HepG2 (cell line): ENCODE data around the gene CHST14. TPM values are rescaled to one million over a fixed set of nuclear protein-coding genes. Genes with fewer than 3 reads are reported as not detected.

ENCODE experiments used
- ELF3 ChIP-seq: IDR thresholded peaks from 2 replicates; pipeline ENCODE4 v1.6.1; 2016; ENCODE audit warnings: missing genetic modification reagents, missing compliant biosample characterization
- HNF4G ChIP-seq, 2 experiments: sonication (generic) in 1 of 2; formaldehyde crosslinking in 1 of 2; IDR thresholded peaks; 2 replicates each; pipeline versions ENCODE4 v1.4.0 to v1.6.1; 2011 to 2020; ENCODE audit warnings: borderline replicate concordance in 2 of 2, low read depth in 2 of 2, mild to moderate bottlenecking in 2 of 2, low read length in 1 of 2, missing genetic modification reagents in 1 of 2, moderate library complexity in 1 of 2
- JUNB ChIP-seq: sonication (generic); formaldehyde crosslinking; IDR thresholded peaks from 2 replicates; pipeline ENCODE4 v1.8.0; 2022; ENCODE audit warnings: missing genetic modification reagents, mild to moderate bottlenecking, borderline replicate concordance
- NONO ChIP-seq, 2 experiments: fragments of 450-650 bp in 1 of 2; sonication (generic) in 1 of 2; formaldehyde crosslinking in 1 of 2; IDR thresholded peaks in 1 of 2; conservative IDR thresholded peaks in 1 of 2; 2 replicates each; pipeline versions ENCODE4 v1.6.1 to v1.8.0; 2017 to 2022; ENCODE audit warnings: mild to moderate bottlenecking in 1 of 2, missing genetic modification reagents in 1 of 2, moderate library complexity in 1 of 2
- PHB2 ChIP-seq: fragments of 450-650 bp; IDR thresholded peaks from 2 replicates; pipeline ENCODE4 v1.6.1; 2018; ENCODE audit not compliant: partially characterized antibody
- POLR2AphosphoS2 ChIP-seq: IDR thresholded peaks from 2 replicates; pipeline ENCODE4 v1.6.1; 2011; ENCODE audit warnings: low read depth, low read length, improper control_type of control experiment
- SMC3 ChIP-seq: IDR thresholded peaks from 2 replicates; pipeline ENCODE4 v1.6.1; 2011; ENCODE audit warnings: low read length, improper control_type of control experiment
- TP53 ChIP-seq: sonication (generic); formaldehyde crosslinking; conservative IDR thresholded peaks from 2 replicates; pipeline ENCODE4 v1.4.0; 2020; ENCODE audit warnings: missing genetic modification reagents
- TRIM24 ChIP-seq: sonication (generic); formaldehyde crosslinking; IDR thresholded peaks from 2 replicates; pipeline ENCODE4 v1.8.0; 2022; ENCODE audit warnings: mild to moderate bottlenecking, missing genetic modification reagents
- TSC22D2 ChIP-seq: sonication (generic); formaldehyde crosslinking; IDR thresholded peaks from 2 replicates; pipeline ENCODE4 v1.5.1; 2020; ENCODE audit warnings: missing genetic modification reagents, mild to moderate bottlenecking, borderline replicate concordance
- XBP1 ChIP-seq: sonication (generic); formaldehyde crosslinking; IDR thresholded peaks from 2 replicates; pipeline ENCODE4 v1.5.0; 2020; ENCODE audit warnings: missing genetic modification reagents
- ZKSCAN5 ChIP-seq: sonication (generic); formaldehyde crosslinking; IDR thresholded peaks from 2 replicates; pipeline ENCODE4 v1.5.1; 2020; ENCODE audit warnings: mild to moderate bottlenecking, missing genetic modification reagents
- ZNF24 ChIP-seq: fragments of 450-650 bp; IDR thresholded peaks from 2 replicates; pipeline ENCODE4 v1.6.1; 2017; ENCODE audit warnings: antibody characterized with exemption, mild to moderate bottlenecking
- ZNF333 ChIP-seq: sonication (generic); formaldehyde crosslinking; IDR thresholded peaks from 2 replicates; pipeline ENCODE4 v1.4.0; 2020; ENCODE audit warnings: mild to moderate bottlenecking, missing genetic modification reagents, borderline replicate concordance
- ZNF605 ChIP-seq: sonication (generic); formaldehyde crosslinking; IDR thresholded peaks from 2 replicates; pipeline ENCODE4 v1.8.0; 2022; ENCODE audit warnings: mild to moderate bottlenecking, missing genetic modification reagents
- ZNF773 ChIP-seq: sonication (generic); formaldehyde crosslinking; IDR thresholded peaks from 2 replicates; pipeline ENCODE4 v1.4.0; 2020; ENCODE audit warnings: missing genetic modification reagents, borderline replicate concordance
- ZNF780A ChIP-seq: sonication (generic); formaldehyde crosslinking; IDR thresholded peaks from 2 replicates; pipeline ENCODE4 v1.8.0; 2022; ENCODE audit warnings: mild to moderate bottlenecking, missing genetic modification reagents, moderate library complexity
- polyA plus RNA-seq, 8 experiments: library from polyadenylated mRNA; depleted of rRNA in 3 of 8; stranded (reverse) in 7 of 8; unstranded in 1 of 8; fragments of >200 nt; fragmentation: Illumina TruSeq in 4 of 8; extraction: Trizol in 4 of 8; gene quantifications; 2 replicates each; pipeline versions ENCODE4 v1.2.1 to v1.2.3, GENCODE V29; 2011 to 2016; ENCODE audit warnings: low read depth in 4 of 8, missing spikeins in 1 of 8, mixed read lengths in 1 of 8; ENCODE audit not compliant: insufficient read depth in 1 of 8
- total RNA-seq, 5 experiments: library from RNA; depleted of rRNA; stranded (reverse); fragments of >200 nt; fragmentation: Illumina TruSeq; extraction: Trizol; gene quantifications; 2 replicates each; pipeline ENCODE4 v1.2.3, GENCODE V29; 2016; ENCODE audit warnings: low read depth in 1 of 5
- TF ChIP-seq, protein P1 (sequence below): sonication (generic); formaldehyde crosslinking; IDR thresholded peaks from 2 replicates; pipeline ENCODE4 v1.9.0; 2021; ENCODE audit warnings: missing genetic modification reagents, borderline replicate concordance
- TF ChIP-seq, protein P2 (sequence below): sonication (generic); formaldehyde crosslinking; IDR thresholded peaks from 2 replicates; pipeline ENCODE4 v1.4.0; 2020; ENCODE audit warnings: mild to moderate bottlenecking, missing genetic modification reagents
- TF ChIP-seq, protein P3 (sequence below): sonication (generic); formaldehyde crosslinking; IDR thresholded peaks from 2 replicates; pipeline ENCODE4 v1.4.0; 2020; ENCODE audit warnings: low read depth, mild to moderate bottlenecking, missing genetic modification reagents

CHST14 gene
- total and polyA plus RNA-seq, 2 of the 13 experiments (the other 11 are each of a cell fraction or from before 2014, with no cell fraction given) = 8.9 to 12.4 TPM

DNA sequence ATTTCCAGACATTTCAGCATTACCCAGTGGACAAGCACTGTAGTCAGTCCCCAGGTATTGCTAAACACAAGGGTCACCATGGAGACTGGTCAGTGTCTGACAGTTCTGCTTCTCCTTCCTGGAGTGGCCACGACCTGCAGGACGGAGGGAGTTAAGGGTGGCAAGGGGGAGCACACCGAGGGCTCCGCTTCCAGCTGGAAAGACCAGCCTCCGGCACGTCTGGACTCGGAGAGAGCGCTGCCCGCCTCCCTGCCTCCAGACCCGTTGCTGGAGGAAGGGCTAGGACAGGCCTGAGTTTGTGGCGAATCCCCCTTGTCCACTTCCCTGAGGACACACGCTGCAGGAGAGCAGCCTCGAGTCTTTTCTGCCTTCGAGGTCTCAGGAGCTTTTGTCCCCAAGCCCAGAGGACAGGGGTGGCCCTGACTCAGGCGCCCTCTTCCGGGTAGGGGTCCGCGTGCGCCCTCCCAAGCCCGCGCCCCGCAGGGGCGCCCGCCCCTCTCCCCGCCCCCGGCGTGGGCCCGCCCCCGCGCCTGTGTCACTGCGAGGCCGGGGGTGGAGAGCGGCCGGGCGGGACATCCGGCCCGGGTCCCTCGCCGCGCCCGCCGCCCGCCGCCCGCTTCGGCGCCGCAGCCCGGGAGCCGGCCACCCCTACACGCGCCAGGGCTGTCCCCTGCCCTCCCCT lies at the start of gene CHST14 (continued):
- TF ChIP-seq, protein P1, sequence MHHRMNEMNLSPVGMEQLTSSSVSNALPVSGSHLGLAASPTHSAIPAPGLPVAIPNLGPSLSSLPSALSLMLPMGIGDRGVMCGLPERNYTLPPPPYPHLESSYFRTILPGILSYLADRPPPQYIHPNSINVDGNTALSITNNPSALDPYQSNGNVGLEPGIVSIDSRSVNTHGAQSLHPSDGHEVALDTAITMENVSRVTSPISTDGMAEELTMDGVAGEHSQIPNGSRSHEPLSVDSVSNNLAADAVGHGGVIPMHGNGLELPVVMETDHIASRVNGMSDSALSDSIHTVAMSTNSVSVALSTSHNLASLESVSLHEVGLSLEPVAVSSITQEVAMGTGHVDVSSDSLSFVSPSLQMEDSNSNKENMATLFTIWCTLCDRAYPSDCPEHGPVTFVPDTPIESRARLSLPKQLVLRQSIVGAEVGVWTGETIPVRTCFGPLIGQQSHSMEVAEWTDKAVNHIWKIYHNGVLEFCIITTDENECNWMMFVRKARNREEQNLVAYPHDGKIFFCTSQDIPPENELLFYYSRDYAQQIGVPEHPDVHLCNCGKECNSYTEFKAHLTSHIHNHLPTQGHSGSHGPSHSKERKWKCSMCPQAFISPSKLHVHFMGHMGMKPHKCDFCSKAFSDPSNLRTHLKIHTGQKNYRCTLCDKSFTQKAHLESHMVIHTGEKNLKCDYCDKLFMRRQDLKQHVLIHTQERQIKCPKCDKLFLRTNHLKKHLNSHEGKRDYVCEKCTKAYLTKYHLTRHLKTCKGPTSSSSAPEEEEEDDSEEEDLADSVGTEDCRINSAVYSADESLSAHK (CRISPR knock-in tag) = no peak
- no peak for TF ChIP-seq JUNB (CRISPR knock-in tag)
- no peak; the same call in 1 of the 2 replicates for TF ChIP-seq ZNF780A (CRISPR knock-in tag)
- TF ChIP-seq ZKSCAN5 (CRISPR knock-in tag) = no peak
- no peak for TF ChIP-seq PHB2
- no peak for TF ChIP-seq ZNF24
- TF ChIP-seq TRIM24 (CRISPR knock-in tag) = no peak
- no peak for TF ChIP-seq POLR2AphosphoS2
- no peak; the same call in 1 of the 2 replicates for TF ChIP-seq ZNF333 (CRISPR knock-in tag)
- peak; percentile 51 for TF ChIP-seq ELF3 (CRISPR knock-in tag)
- TF ChIP-seq, protein P2, sequence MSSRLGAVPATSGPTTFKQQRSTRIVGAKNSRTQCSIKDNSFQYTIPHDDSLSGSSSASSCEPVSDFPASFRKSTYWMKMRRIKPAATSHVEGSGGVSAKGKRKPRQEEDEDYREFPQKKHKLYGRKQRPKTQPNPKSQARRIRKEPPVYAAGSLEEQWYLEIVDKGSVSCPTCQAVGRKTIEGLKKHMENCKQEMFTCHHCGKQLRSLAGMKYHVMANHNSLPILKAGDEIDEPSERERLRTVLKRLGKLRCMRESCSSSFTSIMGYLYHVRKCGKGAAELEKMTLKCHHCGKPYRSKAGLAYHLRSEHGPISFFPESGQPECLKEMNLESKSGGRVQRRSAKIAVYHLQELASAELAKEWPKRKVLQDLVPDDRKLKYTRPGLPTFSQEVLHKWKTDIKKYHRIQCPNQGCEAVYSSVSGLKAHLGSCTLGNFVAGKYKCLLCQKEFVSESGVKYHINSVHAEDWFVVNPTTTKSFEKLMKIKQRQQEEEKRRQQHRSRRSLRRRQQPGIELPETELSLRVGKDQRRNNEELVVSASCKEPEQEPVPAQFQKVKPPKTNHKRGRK (CRISPR knock-in tag) = no peak
- TF ChIP-seq TSC22D2 (CRISPR knock-in tag) = 0 out of 2 replicates have a peak, but pooled peaks have one; percentile 17
- TF ChIP-seq SMC3 = no peak
- no peak for TF ChIP-seq ZNF773
- 0 out of 2 replicates have a peak, but pooled peaks have one; percentile 49 for TF ChIP-seq ZNF605
- no peak for TF ChIP-seq HNF4G (IDR thresholded peaks at IDR 0.05; ENCODE audit: borderline replicate concordance, low read depth, low read length)
- no peak for TF ChIP-seq HNF4G (CRISPR knock-in tag; IDR thresholded peaks at IDR 0.05; ENCODE audit: borderline replicate concordance, low read depth)
- TF ChIP-seq NONO (IDR thresholded peaks at IDR 0.05) = no peak
- TF ChIP-seq NONO (CRISPR knock-in tag; conservative IDR thresholded peaks at IDR 0.05) = no peak
- no peak for TF ChIP-seq TP53 (CRISPR knock-in tag)
- no peak for TF ChIP-seq XBP1 (CRISPR knock-in tag)
- TF ChIP-seq, protein P3, sequence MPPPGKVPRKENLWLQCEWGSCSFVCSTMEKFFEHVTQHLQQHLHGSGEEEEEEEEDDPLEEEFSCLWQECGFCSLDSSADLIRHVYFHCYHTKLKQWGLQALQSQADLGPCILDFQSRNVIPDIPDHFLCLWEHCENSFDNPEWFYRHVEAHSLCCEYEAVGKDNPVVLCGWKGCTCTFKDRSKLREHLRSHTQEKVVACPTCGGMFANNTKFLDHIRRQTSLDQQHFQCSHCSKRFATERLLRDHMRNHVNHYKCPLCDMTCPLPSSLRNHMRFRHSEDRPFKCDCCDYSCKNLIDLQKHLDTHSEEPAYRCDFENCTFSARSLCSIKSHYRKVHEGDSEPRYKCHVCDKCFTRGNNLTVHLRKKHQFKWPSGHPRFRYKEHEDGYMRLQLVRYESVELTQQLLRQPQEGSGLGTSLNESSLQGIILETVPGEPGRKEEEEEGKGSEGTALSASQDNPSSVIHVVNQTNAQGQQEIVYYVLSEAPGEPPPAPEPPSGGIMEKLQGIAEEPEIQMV (CRISPR knock-in tag) = no peak
